GM21576 (cell line): ENCODE measurements around the gene MED13L.
"Not testable (repeated sequence)": the region's sequence is repeated elsewhere in the genome, so short reads cannot be mapped to it uniquely, and the experiment has no call there.

Experiments
- ATAC-seq: cut with Tn5 transposase; IDR thresholded peaks from one replicate; pipeline ENCODE4 v1.9.1; 2021; ENCODE audit warnings: mild to moderate bottlenecking, moderate library complexity; ENCODE audit not compliant: unreplicated experiment

The MED13L gene

DNA sequence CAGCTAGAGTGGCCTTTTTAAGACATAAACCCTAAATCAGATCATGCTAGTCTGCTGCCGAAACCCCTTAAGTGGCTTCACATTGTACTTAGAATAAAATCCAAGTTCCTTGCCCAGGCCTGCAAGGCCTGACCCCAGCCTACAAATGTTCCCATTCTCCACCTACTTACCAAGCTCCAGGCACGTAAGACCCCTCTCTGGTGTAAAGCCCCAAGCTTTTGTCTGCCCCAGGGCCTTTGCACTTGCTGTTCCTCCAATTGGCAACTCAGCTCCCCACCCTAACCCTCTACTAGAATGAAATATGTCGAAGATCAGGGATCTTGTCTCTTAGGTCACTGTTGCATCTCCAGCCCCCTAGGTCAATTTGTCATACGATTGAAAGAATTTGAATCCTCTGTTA is 27.1 kb upstream of the MED13L start:
- ATAC-seq = no peak

DNA sequence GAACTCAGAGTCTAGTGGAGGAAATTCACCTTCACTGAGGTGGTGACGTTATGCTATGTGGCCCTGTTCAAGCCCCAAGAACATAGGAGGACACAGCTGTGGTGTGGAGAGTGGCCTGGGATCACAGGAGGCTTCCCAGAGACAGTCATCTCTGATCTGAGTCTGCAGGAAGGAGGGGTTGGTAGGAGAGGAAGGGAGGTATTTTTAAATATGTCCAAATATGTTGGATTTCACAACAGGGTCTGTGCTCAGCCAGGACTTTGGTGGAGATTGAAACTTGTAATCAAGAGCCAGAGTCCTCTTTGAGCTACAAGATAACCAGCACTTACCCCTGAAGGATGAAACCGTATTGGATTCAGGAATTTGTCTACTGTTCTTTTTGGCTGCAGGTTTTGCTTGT is 26.4 kb upstream of the MED13L start:
- no peak for ATAC-seq

DNA sequence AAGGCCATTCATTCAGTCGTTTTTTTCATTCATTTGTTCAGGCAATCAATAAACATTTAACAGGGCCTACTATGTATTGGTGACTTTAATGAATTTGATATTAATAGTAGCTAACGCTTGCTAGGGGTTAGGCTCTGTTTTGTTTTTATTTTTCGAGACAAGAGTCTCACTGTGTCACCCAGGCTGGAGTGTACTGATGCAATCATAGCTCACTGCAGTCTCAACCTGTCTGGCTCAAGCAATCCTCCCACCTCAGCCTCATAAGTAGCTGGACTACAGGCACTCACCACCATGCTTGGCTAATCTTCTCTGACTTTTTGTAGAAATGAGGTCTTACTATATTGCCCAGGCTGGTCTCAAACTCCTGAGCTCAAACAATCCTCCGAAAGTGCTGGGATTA is 25.6 kb upstream of the MED13L start:
- no peak for ATAC-seq

- no peak for ATAC-seq
These were observed 24.9 kb upstream of the MED13L start for GRCh38 chr12:116302166-116303058.

- no peak for ATAC-seq
These were observed 24.1 kb upstream of the MED13L start for GRCh38 chr12:116301621-116302020.

GRCh38 chr12:116299665-116300328 is 22.3 kb upstream of the MED13L start:
- no peak for ATAC-seq

- no peak for ATAC-seq
These were observed 21.6 kb upstream of the MED13L start for GRCh38 chr12:116299064-116299463.

DNA sequence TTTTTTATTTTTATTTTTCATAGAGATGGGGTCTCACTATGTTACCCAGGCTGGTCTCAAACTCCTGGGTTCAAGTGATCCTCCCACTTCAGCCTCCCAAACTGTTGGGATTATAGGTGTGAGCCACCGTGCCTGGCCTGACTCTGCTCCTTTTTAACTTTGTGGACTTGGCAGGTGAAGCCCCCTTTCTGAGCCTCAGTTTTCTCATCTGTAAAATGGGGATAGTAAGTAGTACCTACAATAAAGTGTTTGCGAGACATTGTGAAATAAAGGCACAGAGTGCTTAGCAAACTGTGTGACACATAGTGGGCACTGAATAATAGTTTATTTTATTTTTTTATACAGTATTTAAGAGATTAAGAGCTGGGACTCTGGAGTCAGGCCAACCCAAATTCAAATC is 21.1 kb upstream of the MED13L start:
- no peak for ATAC-seq

GRCh38 chr12:116297224-116297834 is 19.8 kb upstream of the MED13L start:
- ATAC-seq = no peak

GRCh38 chr12:116295327-116296263 is 18.1 kb upstream of the MED13L start:
- no peak for ATAC-seq

DNA sequence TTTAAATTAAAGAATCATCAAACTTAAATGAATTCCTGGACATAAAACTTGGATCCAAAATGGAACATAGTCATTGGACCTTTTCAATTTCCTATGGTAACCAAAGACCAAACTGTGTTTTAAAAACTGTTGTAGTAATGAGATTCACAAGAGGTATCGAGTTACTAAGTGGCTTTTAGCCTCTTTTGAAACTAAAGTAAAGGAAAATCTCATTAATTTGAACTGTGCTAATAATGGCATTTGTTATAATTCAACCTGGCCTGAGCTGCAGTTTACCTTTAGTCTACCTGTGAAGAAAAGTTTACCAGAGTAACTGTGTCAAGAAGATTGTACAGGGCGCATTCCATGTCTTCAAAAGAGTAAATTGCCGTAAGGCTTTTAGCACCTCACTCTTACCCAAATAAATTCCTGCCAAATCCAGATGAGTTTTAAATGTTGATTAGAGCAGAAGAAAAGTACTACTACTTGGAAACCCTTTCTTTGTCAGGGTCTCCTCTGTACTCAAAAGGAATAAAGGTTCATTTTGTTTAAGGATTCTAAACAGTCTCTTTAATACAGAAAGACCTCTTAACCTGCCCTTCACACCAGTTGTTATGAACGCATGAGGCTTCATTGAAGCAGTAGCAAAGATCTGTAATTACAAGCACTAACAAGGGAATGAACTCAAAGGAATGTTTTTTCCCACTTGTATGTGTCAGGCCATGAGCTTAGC is 17.1 kb upstream of the MED13L start:
- no peak for ATAC-seq

GRCh38 chr12:116293687-116294453 is 16.4 kb upstream of the MED13L start:
- ATAC-seq = no peak

DNA sequence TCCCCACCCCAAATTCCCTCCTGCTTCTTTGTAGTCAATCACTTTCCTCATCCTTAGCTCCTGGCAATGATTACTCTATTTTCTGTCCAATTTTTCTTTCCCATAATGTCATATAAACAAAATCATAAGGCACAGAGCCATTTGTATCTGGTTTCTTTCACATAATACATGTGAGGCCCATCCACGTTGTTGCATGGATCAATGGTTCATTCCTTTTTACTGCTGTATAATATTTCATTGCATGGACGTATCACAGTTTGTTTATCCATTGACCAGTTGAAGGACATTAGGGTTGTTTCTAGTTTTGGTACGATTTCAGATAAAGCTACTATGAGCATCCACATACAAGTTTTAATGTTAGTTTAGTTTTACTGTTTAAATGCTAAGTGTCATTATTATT is 13.7 kb upstream of the MED13L start:
- no peak for ATAC-seq

DNA sequence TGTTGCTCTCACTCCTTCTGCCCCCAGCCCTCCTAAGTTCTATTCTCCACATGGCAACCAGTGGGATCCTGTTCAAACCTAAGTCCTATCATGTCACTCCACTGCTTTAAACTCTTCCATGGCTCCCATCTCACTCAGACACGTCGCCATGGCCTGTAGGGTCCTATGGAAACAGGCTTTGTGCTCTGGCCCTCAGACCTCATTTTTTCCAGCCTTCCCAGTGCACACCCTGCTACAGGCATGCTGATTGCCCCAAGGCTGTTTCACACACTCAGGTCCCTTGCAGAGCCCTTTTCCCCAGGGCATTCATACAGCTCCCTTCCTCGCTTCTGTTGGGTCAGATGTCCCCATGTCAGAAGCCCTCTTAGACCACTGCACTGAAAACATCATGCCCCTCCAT is 11.2 kb upstream of the MED13L start:
- ATAC-seq = no peak

- ATAC-seq = no peak
These were observed 10.4 kb upstream of the MED13L start for GRCh38 chr12:116287842-116288301.

GRCh38 chr12:116284396-116284795 is 6.9 kb upstream of the MED13L start:
- ATAC-seq = no peak

- ATAC-seq = not testable (repeated sequence)
These were observed 6.4 kb upstream of the MED13L start for GRCh38 chr12:116283881-116284280.

DNA sequence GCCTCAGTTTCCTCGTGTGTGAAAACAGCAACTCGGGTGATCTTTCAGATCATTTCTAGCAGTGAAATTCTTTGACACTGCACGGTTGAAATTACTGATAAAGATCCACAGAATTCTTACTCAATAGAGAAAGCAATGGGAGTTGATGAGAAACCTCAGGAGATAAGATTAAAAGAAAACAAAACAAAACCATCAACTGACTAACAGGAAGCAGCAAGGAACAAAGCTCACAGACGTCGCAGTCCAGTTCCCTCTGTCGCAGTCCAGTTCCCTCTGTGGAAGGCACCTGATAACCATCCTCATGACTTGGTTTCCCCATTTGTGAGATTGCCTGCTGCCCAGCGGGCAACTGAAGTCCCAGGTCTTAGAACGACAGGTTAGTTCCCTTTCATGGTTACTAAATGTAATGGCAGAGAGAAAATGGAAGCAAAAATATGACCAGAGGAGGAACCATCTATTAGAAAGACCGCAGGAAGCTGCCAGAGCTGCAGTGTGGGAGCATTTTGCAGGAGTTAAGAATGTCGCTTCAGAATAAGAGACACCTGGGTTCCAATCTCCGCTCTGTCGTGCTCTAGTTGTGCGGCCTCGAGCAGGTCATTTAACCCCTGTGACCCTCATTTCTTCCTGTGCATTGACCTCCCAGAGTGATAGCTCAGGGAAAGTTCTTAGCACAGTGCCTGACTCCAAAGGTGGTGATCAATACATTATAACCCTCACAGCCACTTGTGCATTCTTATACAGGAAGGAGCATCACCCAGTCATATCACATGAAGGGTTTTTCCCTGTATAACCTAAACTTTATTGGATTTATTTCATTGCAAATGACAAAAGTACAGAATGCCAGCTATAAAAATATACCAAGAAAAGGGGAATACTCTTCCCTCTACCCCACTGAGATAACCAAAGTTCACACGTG is 5.1 kb upstream of the MED13L start:
- ATAC-seq = no peak
